ENCODE results near the gene PPARD.

Gene PPARD

DNA sequence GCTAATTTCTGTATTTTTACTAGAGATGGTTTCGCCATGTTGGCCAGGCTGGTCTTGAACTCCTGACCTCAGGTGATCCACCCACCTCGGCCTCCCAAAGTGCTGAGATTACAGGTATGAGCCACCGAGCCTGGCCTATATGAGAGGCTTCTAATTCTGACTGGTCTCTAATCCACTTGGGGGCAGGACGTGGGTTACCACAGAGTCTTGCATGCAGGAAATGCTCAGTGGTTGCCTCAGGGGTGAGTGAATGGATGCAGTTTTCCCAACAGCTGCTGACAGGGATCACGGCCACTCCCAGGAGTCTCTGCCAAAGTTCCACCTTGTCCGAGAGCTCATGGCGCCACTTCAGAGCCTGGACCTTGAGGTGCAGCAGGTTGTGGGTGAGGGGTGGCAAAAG lies 103.3 kb downstream of the PPARD start:
- DNase-seq = no peak

DNA sequence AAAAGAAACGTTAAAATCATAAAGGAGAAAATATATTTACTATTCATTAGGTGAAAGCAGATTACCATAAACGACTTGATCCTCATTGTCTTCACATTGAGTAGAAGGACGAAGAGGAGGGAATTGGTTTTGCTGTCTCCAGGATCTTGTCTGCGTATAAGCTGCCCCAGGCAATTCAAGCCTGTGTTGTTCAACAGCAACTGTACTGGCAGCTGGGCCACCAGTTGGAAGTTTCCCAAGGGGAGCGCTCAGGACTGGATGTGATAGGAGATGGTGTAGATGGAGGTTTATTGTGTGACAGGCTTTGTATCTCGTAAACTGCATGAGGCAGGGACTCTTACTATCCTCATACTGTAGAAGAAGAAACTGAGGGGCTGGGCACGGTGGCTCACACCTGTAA lies 105.8 kb downstream of the PPARD start:
- no peak for DNase-seq

DNA sequence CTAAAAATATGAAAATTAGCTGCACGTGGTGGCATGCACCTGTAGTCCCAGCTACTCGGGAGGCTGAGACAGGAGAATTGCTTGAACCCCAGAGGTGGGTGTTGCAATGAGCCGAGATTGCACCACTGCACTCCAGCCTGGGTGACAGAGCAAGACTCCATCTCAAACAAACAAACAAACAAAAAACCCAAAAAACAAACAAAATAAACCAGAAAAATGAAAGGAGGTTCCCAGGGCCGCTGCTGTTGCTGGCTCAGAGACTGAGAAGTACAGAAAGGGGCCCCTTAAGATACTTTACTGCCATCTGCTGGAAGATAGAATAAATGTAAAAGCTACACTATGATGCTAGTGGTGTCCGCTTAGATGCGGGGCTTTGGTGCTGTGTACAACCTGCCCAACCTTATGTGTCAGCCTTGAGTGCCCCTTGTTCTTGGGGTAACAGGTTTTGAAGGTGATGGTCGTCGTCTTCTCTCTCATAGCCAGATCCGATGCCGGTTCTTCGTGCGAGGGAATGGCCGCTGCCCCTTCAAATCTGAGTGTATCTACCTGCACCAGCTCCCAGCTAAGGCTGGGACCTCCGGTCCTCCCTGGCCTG lies 107.0 kb downstream of the PPARD start:
- peak; percentile 76 for DNase-seq

DNA sequence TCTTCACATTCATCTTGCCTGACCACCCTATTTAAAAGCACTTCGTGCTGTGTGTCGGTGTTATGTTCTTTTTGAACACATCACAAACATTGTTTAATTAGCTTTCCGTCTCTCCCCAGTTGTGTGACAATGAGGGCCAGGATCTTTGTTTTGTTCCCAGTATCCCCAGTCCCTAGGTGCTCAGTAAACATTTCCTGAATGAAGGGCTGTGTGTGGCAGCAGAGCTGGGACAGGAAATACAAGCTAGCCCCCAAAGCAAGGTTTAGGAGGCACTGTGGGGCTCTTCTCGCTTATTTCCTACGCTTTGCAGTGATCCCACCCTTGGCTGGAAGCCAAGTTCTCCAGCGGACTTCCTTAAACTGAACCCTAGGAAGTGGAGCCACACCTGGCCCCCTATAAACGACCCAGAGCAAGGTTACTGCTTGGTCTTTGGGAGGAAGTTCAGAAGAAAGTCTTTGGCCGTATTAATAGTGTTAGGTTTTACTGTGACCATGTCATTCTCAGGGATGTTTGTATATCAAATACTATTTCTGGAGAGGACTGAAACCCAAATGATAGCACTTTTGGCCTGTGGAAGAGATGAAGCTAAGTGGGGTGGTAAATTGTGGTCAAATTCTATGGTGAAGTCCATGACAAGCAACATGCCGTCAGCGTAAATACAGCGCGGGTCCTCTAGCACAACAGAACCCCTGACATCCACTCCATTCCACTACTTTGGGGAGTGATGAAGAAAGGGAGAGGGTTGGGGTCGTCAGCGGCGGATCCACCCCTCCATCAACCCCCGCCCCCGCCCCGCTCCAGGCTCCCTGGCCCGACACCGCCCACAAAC lies 109.2 kb downstream of the PPARD start:
- DNase-seq = no peak

DNA sequence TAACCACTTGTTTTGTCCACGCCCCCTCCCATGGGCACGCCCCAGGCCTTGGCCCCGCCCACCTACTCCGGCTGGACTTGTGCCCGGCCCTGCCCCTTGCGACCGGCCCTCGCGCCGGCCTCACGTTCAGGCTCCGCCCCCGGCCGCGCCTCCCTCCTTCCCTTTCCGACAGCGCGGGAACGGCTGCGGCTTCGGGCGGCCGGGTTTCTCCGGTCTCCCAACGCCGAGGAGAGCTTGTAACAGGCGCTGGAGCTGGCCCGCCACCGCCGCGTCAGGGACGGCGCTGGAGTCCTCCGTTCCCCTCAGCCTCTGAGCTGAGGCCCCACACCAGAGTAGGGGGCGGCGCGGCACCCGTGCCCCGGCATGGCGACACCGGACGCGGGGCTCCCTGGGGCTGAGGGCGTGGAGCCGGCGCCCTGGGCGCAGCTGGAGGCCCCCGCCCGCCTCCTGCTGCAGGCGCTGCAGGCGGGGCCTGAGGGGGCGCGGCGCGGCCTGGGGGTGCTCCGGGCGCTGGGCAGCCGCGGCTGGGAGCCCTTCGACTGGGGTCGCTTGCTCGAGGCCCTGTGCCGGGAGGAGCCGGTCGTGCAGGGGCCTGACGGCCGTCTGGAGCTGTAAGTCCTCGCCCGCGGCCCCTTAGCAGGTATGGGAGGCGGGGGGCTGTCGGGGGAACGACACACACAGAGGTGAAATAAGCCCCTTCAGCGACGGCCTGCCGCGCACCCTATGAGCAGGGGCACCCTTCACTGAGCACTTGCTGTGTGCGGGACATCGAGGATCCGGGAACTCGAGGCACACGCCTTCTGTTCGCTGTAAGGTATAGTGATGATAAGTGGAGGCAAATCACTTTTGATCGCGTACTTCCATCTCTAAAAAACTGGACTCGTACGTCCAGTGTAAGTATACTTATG lies 110.1 kb downstream of the PPARD start, which contains the start of gene FANCE:
FANCE (plus strand) TSS at position 156 of the 908 bp plus-strand sequence; CDS start at position 364, 208 bp downstream.
- peak; percentile 66 for DNase-seq

DNA sequence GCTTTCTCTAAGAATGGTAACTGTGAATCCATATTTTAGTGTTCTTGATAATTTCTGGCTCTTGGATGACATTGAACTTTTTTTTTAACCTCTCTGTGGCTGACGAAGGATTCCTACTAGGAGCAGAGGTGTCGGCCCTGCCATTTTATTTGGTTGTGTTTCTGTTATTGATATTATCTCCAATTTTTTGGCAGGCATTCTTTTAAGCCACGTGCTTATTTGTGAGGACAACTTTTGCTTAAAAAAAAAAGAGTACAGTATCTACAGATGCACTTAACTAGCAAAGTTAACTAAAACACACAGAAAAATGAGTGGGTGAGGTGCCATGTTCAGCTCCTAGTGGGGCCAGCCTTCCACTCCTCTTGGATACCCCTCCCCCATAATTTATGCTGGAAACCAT lies 110.9 kb downstream of the PPARD start:
- DNase-seq = no peak

DNA sequence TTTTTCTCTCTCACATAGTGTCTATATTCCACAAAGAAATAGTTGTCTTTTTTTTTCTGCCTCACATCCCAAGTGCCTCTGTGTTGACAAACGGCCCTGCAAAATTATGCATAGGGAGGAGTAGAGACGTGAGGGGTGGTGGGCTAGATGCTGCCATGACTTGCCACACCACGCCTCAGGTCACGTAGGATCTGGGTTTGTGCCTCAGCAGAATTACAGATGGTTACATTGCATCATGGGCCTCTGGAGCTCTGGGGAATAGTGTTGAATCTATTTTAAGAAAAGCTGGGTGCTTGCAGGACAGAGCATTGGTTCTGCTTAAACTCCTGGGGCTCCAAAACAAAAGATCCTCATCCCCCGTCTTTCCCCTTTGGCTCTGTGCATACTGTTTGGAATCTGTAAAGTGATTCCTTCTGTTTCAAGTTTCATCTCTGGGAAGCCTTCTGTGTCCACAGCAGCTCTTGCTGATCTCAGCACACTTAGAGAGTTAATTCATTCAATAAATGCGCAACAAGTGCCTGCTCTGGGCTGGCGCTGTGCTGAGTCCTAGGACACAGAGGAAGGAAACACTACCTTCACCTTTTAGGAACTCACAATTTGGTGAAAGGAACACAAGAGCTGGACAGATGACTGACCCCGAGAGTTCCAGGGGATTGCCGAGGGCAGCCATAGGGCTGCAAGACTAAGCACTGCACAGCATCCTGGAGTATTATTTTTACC lies 112.2 kb downstream of the PPARD start:
- no peak for DNase-seq

DNA sequence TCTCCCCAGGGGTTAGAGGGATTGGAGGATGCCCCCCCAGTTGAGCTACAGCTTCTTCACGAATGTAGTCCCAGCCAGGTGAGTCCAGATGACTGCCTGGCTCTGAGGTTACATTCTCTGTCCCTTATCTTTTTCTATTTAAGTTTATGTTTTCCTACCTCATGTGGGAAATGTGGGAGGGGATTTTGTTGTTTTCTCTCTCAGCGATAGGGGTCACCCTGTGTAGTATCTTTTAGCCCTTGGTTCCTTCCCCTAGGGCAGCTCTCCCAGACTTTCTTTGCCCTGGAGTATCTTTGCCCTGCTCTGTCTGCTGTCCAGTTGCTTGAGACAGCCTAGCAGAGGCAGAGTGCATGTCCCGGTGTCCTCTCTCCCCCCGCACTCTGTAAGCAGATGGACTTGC lies 115.5 kb downstream of the PPARD start:
- no peak for DNase-seq

DNA sequence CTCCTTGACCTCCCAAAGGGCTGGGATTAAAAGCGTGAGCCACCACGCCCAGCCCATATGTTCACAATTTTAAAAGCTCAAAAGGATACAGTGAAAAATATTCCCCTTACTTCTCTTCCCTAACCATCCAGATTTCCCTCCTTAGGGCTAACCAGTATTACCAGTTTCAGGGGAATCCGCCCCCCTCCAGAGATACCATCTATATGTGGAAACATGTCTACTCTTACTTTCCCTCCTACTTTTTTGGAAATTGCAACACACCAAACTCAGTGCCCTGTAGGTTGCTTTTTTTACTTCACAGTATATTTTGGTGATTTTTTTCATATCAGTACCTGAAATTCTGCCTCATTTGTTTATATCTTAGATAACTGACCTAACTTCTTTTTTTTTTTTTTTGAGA lies 118.9 kb downstream of the PPARD start:
- no peak for DNase-seq

DNA sequence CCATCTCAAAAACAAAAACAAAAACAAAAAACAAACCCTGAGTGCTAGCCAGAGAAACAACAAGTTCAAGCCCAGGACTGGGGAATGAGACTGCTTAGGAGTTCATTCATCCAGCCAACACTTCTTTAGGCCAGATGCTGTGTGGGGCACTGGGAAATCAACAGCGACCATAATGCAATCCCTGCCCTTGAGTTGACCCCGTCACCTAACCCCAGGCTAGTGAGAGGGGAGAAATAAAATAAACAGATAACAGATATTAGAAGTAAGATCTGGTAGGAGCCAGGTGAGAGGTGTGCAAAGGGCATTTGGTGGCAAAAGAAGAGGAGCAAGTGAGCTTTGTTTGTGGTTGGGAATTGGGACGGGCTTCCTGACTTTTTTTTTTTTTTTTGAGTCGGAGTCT lies 120.9 kb downstream of the PPARD start:
- no peak for DNase-seq

DNA sequence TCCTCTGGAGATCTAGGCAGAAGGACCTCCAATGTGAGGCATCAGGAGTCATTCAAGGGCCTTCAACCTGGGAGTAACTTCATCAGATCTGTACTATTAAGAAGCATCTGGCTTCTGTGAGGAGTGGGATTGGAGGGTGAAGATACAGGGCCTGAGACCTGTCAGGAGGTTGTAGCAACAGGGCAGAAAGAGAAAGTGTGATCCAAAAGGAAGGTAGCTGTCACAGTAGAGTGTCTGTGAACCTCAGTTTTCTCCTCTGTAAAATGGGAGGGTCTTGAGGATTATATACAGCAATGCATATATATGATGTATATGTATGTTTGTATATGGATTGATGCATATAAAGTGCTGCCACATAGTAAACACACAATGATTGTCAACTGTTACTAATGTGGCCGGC lies 123.3 kb downstream of the PPARD start:
- no peak for DNase-seq

DNA sequence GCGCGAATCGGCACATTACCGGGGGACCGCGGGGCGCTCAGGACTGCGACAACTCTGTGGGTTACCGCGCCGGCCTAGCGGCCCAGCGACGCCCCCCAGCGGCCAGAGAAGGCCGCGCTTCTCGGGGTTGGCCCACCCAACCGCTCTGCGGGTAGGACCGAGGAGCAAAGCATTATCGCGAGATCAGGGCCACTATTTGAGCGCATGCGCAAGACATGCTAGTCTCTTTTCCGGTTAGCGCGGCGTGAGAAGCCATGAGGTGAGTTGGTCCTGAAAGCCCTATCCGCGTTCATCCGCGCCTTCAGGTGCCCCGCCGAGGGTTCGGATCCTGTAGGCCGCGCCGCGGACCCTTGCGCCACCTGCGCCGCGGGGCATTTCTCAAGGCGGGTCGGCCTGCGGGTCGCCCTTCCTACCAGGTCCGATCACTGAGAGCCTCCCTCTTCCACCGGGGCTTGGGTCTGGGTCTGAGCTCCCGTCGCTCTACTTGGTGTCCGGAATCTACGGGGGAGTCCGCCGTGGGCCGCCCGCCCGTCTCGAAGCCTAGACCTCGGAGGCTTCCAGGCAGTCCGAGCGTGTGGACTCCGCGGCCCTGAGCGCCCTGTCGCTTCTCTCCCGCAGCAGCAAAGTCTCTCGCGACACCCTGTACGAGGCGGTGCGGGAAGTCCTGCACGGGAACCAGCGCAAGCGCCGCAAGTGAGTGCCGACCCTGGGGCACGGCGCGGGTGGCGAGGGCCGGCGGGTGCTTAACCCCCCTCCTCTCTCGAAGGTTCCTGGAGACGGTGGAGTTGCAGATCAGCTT lies 126.0 kb downstream of the PPARD start, which contains the start of gene RPL10A:
RPL10A (plus strand) TSS at position 221 of the 799 bp plus-strand sequence; CDS start at position 255, 34 bp downstream.
- DNase-seq = peak; percentile 97

DNA sequence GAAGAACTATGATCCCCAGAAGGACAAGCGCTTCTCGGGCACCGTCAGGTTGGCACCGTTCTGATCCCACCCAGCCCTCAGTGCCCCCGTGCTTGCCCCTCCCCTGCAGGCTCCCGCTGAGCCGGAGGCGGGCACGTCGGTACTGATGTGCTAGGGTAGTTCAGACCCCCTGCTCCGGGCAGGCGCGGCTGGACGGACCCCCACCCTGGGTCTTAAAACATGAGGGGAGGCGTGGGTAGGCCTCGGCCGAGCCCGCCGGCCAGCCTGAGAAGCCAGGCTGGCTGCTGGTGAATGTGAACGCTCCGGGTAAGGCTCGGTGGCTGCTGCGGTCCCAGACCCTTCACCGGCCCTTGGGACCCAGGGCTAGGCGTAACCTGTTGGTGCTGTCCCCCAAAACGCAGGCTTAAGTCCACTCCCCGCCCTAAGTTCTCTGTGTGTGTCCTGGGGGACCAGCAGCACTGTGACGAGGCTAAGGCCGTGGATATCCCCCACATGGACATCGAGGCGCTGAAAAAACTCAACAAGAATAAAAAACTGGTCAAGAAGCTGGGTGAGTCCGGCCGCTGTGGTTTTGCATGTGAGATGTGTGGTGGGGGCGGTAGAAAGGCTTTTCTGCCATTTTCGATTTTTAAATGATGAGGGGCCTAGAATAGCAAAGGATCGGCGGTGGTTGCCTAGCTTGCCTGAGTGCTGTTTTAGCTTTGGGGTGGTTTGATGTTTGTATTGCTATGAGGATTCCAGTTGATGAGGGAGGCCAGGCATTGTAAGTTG lies 126.8 kb downstream of the PPARD start:
- no peak for DNase-seq

DNA sequence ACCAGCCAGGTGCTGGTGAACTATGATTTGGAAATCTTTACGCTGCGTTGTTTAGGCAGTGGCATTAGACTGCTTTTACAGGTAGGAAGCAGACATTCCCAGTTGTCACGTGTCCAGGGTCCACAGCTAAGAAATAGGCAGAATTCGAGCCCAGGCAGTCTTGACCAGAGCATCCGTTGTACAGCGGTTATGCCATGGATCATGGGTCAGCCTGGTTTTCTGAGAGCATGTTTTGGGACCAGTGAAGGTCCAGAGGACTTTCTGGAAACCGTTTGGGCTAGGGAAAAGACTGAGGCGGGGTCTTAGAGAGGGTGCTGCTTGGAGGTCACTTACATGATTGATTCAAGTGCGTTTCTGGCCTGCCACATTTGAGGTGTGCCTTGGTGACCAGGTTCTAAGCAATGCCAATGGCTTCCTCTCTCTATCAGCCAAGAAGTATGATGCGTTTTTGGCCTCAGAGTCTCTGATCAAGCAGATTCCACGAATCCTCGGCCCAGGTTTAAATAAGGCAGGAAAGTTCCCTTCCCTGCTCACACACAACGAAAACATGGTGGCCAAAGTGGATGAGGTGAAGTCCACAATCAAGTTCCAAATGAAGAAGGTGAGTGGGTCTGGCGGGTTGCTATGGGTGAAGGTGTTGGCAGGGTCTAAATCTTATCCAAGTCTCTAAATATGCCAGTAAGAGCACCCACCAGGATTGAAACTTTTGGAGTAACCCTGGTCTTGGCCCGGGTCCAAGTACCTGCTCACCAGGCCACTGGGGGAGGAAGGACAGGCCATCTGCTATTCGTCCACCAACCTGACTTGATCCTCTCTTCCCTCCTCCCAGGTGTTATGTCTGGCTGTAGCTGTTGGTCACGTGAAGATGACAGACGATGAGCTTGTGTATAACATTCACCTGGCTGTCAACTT lies 127.6 kb downstream of the PPARD start:
- no peak for DNase-seq

DNA sequence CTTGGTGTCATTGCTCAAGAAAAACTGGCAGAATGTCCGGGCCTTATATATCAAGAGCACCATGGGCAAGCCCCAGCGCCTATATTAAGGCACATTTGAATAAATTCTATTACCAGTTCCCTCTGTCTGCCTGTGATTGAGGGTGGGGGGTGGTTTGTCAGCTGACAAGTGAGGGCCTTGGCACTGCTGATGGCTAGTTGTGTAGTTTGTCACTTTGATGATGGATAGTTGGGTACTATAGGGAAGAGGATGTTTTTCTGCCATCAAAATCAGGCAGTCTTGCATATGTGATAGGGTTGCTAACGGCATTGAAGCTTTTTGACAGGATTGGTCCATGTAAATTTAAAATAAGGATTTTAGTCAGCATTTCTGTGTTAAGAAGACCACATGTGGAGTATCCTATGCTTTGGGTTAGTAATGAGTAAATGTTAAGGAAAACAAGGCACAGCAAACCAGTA lies 128.3 kb downstream of the PPARD start:
- DNase-seq = no peak

DNA sequence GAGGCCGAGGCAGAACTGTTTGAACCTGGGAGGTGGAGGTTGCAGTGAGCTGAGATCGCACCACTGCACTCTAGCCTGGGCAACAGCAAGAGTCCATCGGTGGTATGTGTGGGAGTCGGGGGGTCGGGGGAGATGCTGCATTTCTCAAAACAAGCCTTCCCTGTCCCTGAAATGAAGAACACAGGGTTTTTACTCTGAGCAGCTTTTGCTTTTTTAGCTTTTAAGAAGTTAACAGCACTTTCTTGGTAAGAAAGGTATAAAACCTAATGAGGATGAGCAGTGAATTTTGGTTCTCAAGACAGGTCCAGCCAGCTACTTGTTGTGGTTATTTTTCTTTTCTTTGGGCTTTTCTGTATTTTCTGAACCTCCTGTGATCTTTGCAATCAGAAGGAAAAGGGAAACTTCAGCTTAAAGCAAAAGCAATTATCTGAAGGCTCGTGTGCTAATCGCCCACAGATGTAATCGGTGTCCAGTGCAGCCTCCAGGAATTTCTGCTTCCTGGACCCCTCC lies 129.5 kb downstream of the PPARD start:
- no peak for DNase-seq

DNA sequence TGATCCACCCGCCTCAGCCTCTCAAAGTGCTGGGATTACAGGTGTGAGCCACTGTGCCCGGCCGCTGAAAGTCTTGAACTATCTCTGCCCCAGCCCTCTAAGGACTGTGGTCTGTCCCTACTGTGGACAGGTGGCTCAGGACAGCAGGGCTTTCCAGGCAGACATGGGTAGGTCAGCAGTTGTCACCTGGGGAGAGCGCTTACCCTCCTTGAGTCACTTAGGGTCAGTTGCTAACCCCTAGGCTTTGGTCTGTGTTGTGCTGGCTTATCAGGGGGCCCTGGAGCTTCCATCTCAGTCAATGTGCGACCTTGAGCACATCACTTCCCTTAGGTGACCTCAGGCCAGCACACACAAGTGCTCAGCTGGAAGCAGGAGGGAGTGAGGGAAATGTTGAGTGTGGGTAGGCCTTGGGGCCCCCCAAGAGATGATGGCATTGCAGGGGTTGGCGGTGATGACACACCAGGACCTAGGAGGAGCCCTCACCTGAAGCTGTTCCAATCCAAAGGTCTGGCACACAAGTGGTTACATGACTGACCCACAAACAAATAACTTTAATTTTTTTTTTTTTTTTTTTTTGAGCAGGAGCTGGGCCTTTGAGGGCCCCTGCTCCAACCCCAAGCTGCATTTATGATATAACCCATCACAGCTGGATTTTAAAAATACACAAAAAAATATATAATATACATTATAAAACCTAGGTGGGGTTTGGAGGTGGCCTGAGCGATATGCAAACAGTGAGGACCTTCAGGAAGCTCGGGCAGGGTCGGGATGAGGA lies 130.9 kb downstream of the PPARD start:
- no peak for DNase-seq

DNA sequence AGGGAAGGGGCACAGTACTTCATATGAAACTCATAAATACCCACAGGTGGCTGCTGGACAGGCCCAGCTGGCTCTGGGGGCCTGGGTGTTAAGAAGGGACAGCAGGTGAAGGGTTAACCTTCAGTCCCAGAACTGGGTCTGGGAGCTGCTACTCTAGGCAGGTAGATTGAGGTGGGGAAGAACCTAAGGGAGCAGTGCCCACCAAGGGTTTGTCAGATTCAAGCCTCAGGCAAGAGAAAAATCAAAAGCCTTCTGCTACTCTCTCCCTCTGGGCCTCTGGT lies 131.4 kb downstream of the PPARD start:
- no peak for DNase-seq
